ENCODE measurements around the gene SEMA5A.

DNA sequence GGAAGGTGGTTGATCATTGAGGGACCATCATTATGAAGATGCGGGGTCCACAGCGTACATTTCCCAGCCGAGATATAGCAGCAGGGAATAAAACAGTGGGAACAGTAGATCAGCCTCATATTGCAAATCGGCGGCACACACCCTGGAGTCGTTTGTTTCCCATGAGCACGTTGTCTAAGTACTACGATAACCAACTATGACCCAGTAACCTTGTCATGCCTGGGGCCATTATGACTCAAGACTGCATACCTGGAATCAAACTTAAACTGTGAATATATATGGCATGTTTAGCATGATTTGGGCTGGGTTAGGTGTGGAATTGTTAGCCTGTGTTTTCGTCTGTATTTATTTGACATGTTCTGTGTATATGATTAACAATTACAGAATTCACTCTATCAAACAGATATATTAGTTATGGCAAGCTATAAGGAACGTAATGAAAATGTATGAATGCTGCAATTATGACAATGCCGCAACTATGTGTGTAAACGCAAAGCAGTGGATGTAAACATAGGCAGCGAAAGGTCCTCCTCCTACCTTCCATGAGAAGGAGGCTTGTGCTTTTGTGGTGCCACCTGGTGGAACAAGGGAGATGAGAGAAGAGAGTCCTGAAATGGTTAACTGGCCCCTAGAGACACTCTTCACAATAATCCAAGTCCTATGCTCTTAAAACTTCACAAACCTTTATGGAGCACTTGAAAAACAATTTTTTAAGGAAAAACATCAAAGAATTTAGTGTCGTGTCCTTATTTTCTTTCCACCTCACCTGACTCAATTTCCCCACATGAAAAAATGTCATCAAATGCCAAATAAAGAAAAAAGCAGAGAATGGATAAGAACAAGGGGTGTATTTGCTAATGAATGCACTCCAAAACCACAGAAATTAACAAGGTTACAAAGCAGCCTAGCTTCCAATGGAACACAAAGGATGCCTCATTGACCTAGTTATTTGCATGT, 47.1 kb downstream of the SEMA5A start:
- TF ChIP-seq CTCF (IDR thresholded peaks at IDR 0.05) (no peak), EZH2 (IDR thresholded peaks at IDR 0.05; ENCODE audit: borderline replicate concordance, insufficient read depth, low read depth, low read length, poor library complexity, severe bottlenecking) (no peak)

Measured in B cell (primary cell).